ENCODE results near the gene EBF4.
A peak's percentile ranks its signal among the peaks of the same experiment; 100 is the strongest.

The EBF4 gene

GRCh38 chr20:2745060-2745910, 52.7 kb downstream of the EBF4 start:
- no peak for DNase-seq

- DNase-seq, result no peak
These were observed 53.5 kb downstream of the EBF4 start for GRCh38 chr20:2745936-2746635.

- no peak for DNase-seq
These were observed 54.2 kb downstream of the EBF4 start for GRCh38 chr20:2746636-2747265.

- DNase-seq, result no peak
These were observed 55.2 kb downstream of the EBF4 start for GRCh38 chr20:2747676-2748235.

GRCh38 chr20:2748551-2749342, 56.2 kb downstream of the EBF4 start:
- DNase-seq, result no peak

GRCh38 chr20:2749343-2749950, 56.9 kb downstream of the EBF4 start:
- DNase-seq, result no peak

- no peak for DNase-seq
These were observed 57.4 kb downstream of the EBF4 start for GRCh38 chr20:2749951-2750490.

GRCh38 chr20:2750491-2751251, 58.1 kb downstream of the EBF4 start:
- no peak for DNase-seq

GRCh38 chr20:2751347-2751877, 58.8 kb downstream of the EBF4 start:
- DNase-seq, result no peak

GRCh38 chr20:2751878-2752566, 59.4 kb downstream of the EBF4 start:
- DNase-seq, result peak; percentile 42

- DNase-seq, result peak; percentile 49
These were observed 60.2 kb downstream of the EBF4 start for GRCh38 chr20:2752567-2753460.

- no peak for DNase-seq
These were observed 61.0 kb downstream of the EBF4 start for GRCh38 chr20:2753461-2754040.

GRCh38 chr20:2754424-2754823, 61.8 kb downstream of the EBF4 start:
- no peak for DNase-seq

- DNase-seq, result no peak
These were observed 63.0 kb downstream of the EBF4 start for GRCh38 chr20:2755451-2756055.

- no peak for DNase-seq
These were observed 63.6 kb downstream of the EBF4 start for GRCh38 chr20:2756056-2756611.

- DNase-seq, result no peak
These were observed 64.4 kb downstream of the EBF4 start for GRCh38 chr20:2757001-2757400.

- DNase-seq, result no peak
These were observed 65.4 kb downstream of the EBF4 start for GRCh38 chr20:2757969-2758368.

GRCh38 chr20:2759143-2759542, 66.6 kb downstream of the EBF4 start:
- DNase-seq, result no peak
